ENCODE data around the gene PKDCC.
"Not testable (repeated sequence)": the region's sequence is repeated elsewhere in the genome, so short reads cannot be mapped to it uniquely, and the experiment has no call there.

GRCh38 chr2:42065753-42066152 is 17.9 kb downstream of the PKDCC start:
- not testable (repeated sequence) for TF ChIP-seq EZH2phosphoT487 (IDR thresholded peaks at IDR 0.05; ENCODE audit: low read depth); CTCF (IDR thresholded peaks at IDR 0.05; ENCODE audit: low read depth, low read length)
